Activated naive CD4-positive, alpha-beta T cell (primary cell): Measurements from ENCODE around the gene CPOX.
A peak's percentile ranks its signal among the peaks of the same experiment; 100 is the strongest.
"Not testable (repeated sequence)": the region's sequence is repeated elsewhere in the genome, so short reads cannot be mapped to it uniquely, and the experiment has no call there.

Experiments
- DNase-seq, 4 experiments: peaks; one replicate each; lab custom pipeline; 2025; lab: John Stamatoyannopoulos, UW

CPOX gene

GRCh38 chr3:98593046-98593936 is at the start of gene CPOX:
TSS of gene CPOX (minus strand) at chr3:98593611. CDS start at chr3:98593504, 107 bp downstream.
- DNase-seq: peak; percentile 53 to 71 (median 68)

DNA sequence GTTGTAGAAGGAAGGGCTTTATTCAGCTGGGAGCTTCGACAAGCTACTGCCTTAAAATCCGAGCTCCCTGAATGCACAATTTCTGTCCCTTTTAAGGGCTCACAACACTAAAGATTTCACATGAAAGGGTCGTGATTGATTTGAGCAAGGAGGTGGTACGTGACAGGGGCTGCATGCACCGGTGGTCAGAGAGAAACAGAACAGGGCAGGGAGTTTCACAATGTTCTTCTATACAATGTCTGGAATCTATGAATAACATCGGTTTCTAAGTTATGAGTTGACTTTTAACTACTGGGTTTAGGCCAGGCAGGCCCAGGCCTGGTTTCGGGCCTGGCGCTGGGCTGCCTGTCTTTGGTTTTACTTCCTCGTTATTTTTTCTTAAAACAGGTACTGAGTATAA is 49.4 kb upstream of the CPOX start:
- DNase-seq: not testable (repeated sequence)

- DNase-seq: not testable (repeated sequence)
These were observed 48.3 kb upstream of the CPOX start for GRCh38 chr3:98641756-98642155.

DNA sequence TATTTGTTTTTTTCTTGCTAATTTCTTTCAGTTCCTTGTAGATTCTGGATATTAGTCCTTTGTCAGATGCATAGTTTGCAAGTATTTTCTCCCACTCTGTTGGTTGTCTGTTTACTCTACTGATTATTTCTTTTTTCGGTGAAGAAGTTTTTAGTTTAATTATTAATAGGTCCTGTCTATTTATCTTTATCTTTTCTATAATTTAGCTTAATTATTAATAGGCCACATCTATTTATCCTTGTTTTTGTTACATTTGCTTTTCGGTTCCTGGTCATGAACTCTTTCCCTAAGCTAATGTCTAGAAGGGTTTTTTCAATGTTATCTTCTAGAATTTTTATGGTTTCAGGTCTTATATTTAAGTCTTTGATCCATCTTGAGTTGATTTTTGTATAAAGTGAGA is 45.1 kb upstream of the CPOX start:
- not testable (repeated sequence) for DNase-seq

DNA sequence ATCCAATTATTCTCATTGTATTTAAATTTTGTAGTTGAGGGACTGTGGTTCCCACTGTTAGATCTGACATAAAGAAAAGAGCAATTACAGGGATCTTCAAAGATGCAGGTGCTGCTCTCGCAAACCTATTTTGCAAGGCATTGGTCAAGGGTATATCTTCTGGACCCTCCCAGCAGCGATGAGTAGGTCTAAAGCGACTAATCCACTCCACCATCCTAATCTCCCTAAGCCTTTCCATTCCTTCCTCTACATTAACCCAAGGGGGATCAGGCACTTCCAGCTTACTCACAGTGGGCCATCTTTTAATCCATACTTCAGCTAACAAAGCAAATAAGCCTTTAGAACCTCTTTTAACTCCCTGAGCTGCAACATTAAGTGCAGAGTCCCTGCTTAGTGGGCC is 37.0 kb upstream of the CPOX start:
- no peak for DNase-seq

- no peak for DNase-seq
These were observed 34.9 kb upstream of the CPOX start for GRCh38 chr3:98628317-98628716.

DNA sequence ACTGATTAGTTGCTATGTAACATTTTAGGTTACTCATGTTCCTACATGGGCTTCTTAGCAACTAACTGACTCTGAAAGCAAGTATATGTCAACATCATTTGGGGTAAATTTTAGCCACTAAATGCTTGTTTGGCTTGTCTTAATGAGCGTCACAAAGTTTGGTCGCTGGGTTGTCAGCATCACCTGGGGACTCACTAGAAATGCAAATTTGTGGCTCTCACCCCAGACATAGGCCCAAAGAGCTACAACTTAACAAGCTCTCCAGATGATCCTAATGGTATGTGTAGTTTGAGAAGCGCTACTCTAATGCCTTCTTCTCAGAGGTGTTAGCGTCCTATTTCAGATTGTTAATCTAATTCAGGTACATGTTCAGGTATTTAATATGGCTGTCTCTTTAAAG is 32.7 kb upstream of the CPOX start:
- no peak for DNase-seq

DNA sequence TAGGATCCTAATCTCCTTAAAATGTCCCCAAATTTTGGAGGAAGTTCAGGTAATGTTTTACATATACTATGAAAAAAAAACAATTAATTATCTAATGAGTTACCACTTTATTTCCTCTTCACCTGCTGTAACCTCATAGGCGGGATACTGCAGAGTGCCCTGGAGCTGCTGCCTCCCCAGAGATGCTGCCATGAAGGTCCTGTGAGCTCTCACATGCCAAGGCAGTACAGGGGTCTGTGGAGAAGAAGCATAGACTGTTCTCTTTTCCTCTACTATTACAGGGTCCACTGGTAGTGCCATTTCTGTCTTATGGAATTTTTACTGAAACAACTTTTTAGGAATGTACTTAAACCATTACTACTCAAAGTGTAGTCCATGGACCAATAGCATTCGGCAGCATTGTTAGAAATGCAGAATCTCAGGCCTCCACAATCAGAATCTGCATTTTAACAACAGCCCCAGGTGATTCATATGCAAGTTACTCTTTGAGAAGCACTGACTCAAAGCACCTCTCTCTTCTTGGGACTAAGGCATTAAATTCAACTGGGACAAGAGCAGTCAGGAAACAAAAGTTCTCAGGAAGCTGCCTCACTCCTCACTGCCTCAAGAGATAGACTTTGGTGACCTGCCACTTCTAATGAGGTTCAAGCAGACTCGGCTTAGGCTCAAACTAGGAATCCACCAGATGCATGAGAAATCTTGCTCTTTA is 30.3 kb upstream of the CPOX start:
- DNase-seq: no peak

GRCh38 chr3:98617841-98618240 is 24.4 kb upstream of the CPOX start:
- DNase-seq: no peak

- DNase-seq: no peak
These were observed 20.2 kb upstream of the CPOX start for GRCh38 chr3:98613616-98614015.

GRCh38 chr3:98612996-98613517 is 19.6 kb upstream of the CPOX start:
- no peak for DNase-seq

DNA sequence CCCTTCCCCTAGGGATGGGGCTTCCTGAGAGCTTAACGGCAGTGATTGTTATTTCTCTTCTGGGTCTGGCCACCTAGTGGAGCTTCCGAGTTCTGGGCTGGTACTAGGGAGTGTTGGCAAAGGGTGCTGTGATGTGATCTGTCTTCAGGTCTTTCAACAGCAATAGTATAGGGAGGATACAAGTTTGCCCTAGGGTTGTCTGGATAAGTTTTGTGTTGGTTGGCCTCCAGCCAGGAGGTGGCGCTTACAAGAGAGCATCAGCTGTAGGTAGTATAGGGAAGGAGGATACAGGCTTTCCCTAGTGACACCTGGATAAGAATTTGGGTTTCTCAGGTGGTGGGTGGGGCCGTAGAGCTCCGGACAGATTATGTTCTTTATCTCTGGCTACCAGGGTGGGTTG is 19.2 kb upstream of the CPOX start:
- DNase-seq: no peak

DNA sequence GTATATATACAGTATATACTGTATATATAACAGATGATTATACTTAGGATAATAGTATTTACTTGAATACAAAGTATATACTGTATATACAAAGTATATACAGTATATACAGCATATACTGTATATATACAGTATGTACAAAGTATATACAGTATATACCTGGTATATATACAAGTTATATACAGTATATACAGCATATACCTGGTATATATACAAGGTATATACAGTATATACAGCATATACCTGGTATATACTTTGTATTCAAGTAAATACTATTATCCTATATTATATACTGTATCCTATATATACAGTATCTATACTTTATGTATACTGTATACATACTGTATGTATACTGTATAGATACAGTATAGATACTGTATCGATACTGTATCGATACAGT is 14.6 kb upstream of the CPOX start:
- DNase-seq: no peak

- DNase-seq: no peak
These were observed 10.2 kb upstream of the CPOX start for GRCh38 chr3:98603580-98603979.

DNA sequence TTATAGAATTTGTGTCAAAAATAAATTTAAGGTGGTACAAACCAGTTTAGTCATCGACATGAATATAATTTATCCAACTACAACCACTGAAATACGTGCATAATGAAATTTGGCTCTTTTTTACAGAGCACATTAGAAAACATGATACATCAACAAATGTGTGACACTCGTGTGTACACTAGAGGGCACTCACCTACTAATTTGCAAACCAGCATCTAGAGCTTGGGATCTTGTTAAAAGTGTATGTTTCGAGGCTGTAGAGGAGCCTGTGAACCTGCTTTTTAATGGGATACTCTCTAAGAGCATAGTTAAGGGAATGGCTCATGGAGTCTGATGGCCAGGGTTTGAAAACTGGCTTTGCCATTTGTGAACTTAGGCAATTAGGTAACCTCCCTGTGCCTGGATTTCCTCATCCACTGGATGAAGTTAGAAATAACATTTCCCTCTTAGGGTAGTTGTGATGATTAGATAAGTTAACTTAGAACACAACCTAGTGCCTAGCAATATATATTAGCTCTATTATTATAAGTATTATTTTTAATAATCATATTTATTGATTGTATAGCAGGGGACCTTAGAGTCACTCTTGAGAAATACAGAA is 8.8 kb upstream of the CPOX start:
- DNase-seq: no peak

- no peak for DNase-seq
These were observed 7.8 kb upstream of the CPOX start for GRCh38 chr3:98601180-98601579.

- no peak for DNase-seq
These were observed 7.1 kb upstream of the CPOX start for GRCh38 chr3:98600412-98601095.

- no peak for DNase-seq
These were observed 6.4 kb upstream of the CPOX start for GRCh38 chr3:98599647-98600411.

DNA sequence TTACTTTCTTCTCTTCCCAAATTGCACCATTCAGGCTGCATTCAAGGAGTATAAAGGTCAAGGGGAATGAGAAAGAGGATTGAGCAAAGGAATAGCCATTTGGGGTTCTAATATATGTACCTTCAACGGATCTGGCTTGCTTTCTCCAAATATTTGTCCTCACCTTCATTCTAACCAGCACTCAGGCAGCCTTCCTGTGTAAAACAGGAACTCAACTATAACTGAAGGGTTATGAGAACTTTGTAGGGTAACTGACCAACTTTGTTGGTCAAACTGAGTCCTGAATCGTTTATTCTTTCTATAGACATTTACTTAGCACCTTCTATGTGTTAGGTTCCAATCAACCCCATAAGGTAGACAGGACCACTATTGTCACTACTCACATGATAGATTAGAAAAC is 5.1 kb upstream of the CPOX start:
- no peak for DNase-seq

- no peak for DNase-seq
These were observed 3.4 kb upstream of the CPOX start for GRCh38 chr3:98596541-98597500.
